Stomach (tissue), 4 donors: ENCODE measurements around the gene KLK13.

Source experiments
- CTCF ChIP-seq, 7 experiments: fragments of 450-650 bp in 4 of 7; fragments of 200-600 bp in 3 of 7; sonication (generic) in 3 of 7; IDR thresholded peaks; one replicate each; pipeline ENCODE4 v1.5.1; 2016 to 2019; ENCODE audit warnings: antibody characterized with exemption in 7 of 7, control low read depth in 2 of 7, mild to moderate bottlenecking in 1 of 7
- POLR2A ChIP-seq, 4 donors: fragments of 450-650 bp; IDR thresholded peaks; one replicate each; pipeline ENCODE4 v1.6.1; 2016; ENCODE audit warnings: antibody characterized with exemption in 4 of 4, control low read depth in 2 of 4, mild to moderate bottlenecking in 1 of 4, moderate library complexity in 1 of 4
- POLR2AphosphoS5 ChIP-seq, 3 donors: sonication (generic); formaldehyde crosslinking; IDR thresholded peaks; one replicate each; pipeline ENCODE4 v1.6.1; 2016; ENCODE audit warnings: antibody characterized with exemption in 3 of 3

GRCh38 chr19:51082611-51083010 lies 17.7 kb upstream of the KLK13 start, which contains the start of gene KLK14:
- TF ChIP-seq CTCF (IDR thresholded peaks at IDR 0.05), result no peak
- TF ChIP-seq POLR2AphosphoS5 (IDR thresholded peaks at IDR 0.05), result no peak
- no peak for TF ChIP-seq POLR2A (IDR thresholded peaks at IDR 0.05)
